Measurements from ENCODE around the gene HBZ.
"Not testable (repeated sequence)": the region's sequence is repeated elsewhere in the genome, so short reads cannot be mapped to it uniquely, and the experiment has no call there.

The HBZ gene

GRCh38 chr16:165539-166374, 13.3 kb downstream of the HBZ start, which contains the start of gene HBM:
Gene HBM (plus strand): TSS chr16:165978. CDS start chr16:165998, 20 bp downstream.
- DNase-seq (ENCODE audit: low read depth) = no peak

GRCh38 chr16:166375-167121, 14.1 kb downstream of the HBZ start:
- DNase-seq (ENCODE audit: low read depth) = no peak

- no peak for DNase-seq (ENCODE audit: low read depth)
Measured at GRCh38 chr16:167122-167690, 14.8 kb downstream of the HBZ start.

- no peak for DNase-seq (ENCODE audit: low read depth)
Measured at GRCh38 chr16:168424-168823, 16.0 kb downstream of the HBZ start.

- no peak for DNase-seq (ENCODE audit: low read depth)
Measured at GRCh38 chr16:169014-169413, 16.6 kb downstream of the HBZ start.

GRCh38 chr16:170088-170507, 17.7 kb downstream of the HBZ start:
- DNase-seq (ENCODE audit: low read depth) = not testable (repeated sequence)

- DNase-seq (ENCODE audit: low read depth) = no peak
Measured at GRCh38 chr16:170788-171187, 18.3 kb downstream of the HBZ start.

- not testable (repeated sequence) for DNase-seq (ENCODE audit: low read depth)
Measured at GRCh38 chr16:172374-172941, 20.0 kb downstream of the HBZ start, which contains the start of gene HBA2. Gene HBA2 (plus strand): TSS chr16:172876. CDS start chr16:172913, 37 bp downstream.

GRCh38 chr16:173211-173854, 20.9 kb downstream of the HBZ start:
- DNase-seq (ENCODE audit: low read depth) = not testable (repeated sequence)

GRCh38 chr16:173928-174769, 21.7 kb downstream of the HBZ start:
- DNase-seq (ENCODE audit: low read depth) = not testable (repeated sequence)

GRCh38 chr16:175011-175949, 22.8 kb downstream of the HBZ start:
- DNase-seq (ENCODE audit: low read depth) = no peak

- not testable (repeated sequence) for DNase-seq (ENCODE audit: low read depth)
Measured at GRCh38 chr16:176006-176405, 23.6 kb downstream of the HBZ start.

GRCh38 chr16:176477-177382, 24.3 kb downstream of the HBZ start, which contains the start of gene HBA1:
Gene HBA1 (plus strand): TSS chr16:176680. CDS start chr16:176717, 37 bp downstream.
- DNase-seq (ENCODE audit: low read depth) = not testable (repeated sequence)

- no peak for DNase-seq (ENCODE audit: low read depth)
Measured at GRCh38 chr16:177394-177822, 25.0 kb downstream of the HBZ start.

- DNase-seq (ENCODE audit: low read depth) = no peak
Measured at GRCh38 chr16:177981-178667, 25.7 kb downstream of the HBZ start.

- DNase-seq (ENCODE audit: low read depth) = no peak
Measured at GRCh38 chr16:178668-179015, 26.2 kb downstream of the HBZ start.

GRCh38 chr16:179211-180092, 27.0 kb downstream of the HBZ start:
- no peak for DNase-seq (ENCODE audit: low read depth)

Measured in fibroblast of the conjunctiva (primary cell).